HepG2 (cell line): Measurements from ENCODE around the gene ARL5C. TPM values are rescaled to one million over a fixed set of nuclear protein-coding genes. Genes with fewer than 3 reads are reported as not detected.

Experiments used
- ATAC-seq: fragments of 200-7000 bp; cut with Tn5 transposase; 3 replicates; pipeline ENCODE4 v1.9.1; 2020; ENCODE audit warnings: mild to moderate bottlenecking, moderate library complexity
- BruUV-seq: library from RNA; stranded (reverse); fragments of 400-500 nt; replicated peaks from 2 replicates; lab custom pipeline; 2021; lab: Mats Ljungman, UMichigan
- CTCF ChIA-PET: fragments of 300-600 bp; formaldehyde crosslinking; extraction: SDS; loops from one replicate; lab custom pipeline; 2021; ENCODE audit warnings: low total read pairs, inconsistent platforms, low intra/inter-chr PET ratio; lab: Yijun Ruan, JAX
- POLR2A ChIA-PET: fragments of 350-600 bp; sonication (Branson Sonifier 250); formaldehyde crosslinking; loops from one replicate; lab custom pipeline; 2020; ENCODE audit warnings: antibody characterized with exemption, inconsistent platforms; lab: Yijun Ruan, JAX
- DNase-seq: peaks from one replicate; pipeline ENCODE4 v3.0.0-alpha.2; 2015; ENCODE audit warnings: low spot score
- FAIRE-seq: peaks from 3 replicates; lab custom pipeline; 2011; peaks lifted over from hg19 to GRCh38; lab: Jason Lieb, UNC
- H2AFZ ChIP-seq: one replicate; pipeline ENCODE4 v1.6.1; 2011; ENCODE audit warnings: low read length, inconsistent platforms
- H3K27ac ChIP-seq: fragments of 300-600 bp; 3 replicates; pipeline ENCODE4 v1.8.0; 2011; ENCODE audit warnings: mixed run types, mild to moderate bottlenecking, mixed read lengths, low read length, inconsistent platforms; ENCODE audit not compliant: insufficient read depth; ENCODE audit errors: extremely low read length
- H3K27me3 ChIP-seq, 2 experiments: fragments of 200-600 bp in 1 of 2; 2 replicates in 1 of 2; 3 replicates in 1 of 2; pipeline versions ENCODE4 v1.6.0 to v1.8.0; 2011; ENCODE audit warnings: low read length in 2 of 2, mild to moderate bottlenecking in 2 of 2, moderate library complexity in 2 of 2, inconsistent platforms in 1 of 2; ENCODE audit not compliant: insufficient read depth in 2 of 2, control insufficient read depth in 1 of 2
- H3K36me3 ChIP-seq, 2 experiments: fragments of 200-600 bp in 1 of 2; replicated peaks in 1 of 2; 2 replicates in 1 of 2; 3 replicates in 1 of 2; pipeline versions ENCODE4 v1.5.1 to v1.8.0; 2011; ENCODE audit warnings: low read length in 2 of 2, inconsistent platforms in 1 of 2; ENCODE audit not compliant: insufficient read depth in 2 of 2, control insufficient read depth in 1 of 2
- H3K4me1 ChIP-seq: 2 replicates; pipeline ENCODE4 v1.5.1; 2012; ENCODE audit warnings: low read length, inconsistent platforms; ENCODE audit not compliant: insufficient read depth
- H3K4me2 ChIP-seq: 2 replicates; pipeline ENCODE4 v1.6.0; 2011; ENCODE audit warnings: low read depth, low read length, inconsistent platforms
- H3K4me3 ChIP-seq, 3 experiments: fragments of 200-600 bp in 1 of 3; sonication (generic), shearing (Covaris generic) in 1 of 3; replicated peaks in 1 of 3; 2 replicates each; pipeline ENCODE4 v1.5.1; 2011 to 2016; ENCODE audit warnings: low read length in 3 of 3, inconsistent platforms in 2 of 3, low read depth in 2 of 3, mild to moderate bottlenecking in 2 of 3, control low read depth in 1 of 3, mixed read lengths in 1 of 3; ENCODE audit not compliant: insufficient read depth in 1 of 3
- H3K79me2 ChIP-seq: one replicate; pipeline ENCODE4 v1.6.1; 2011; ENCODE audit warnings: low read length, inconsistent platforms; ENCODE audit not compliant: insufficient read depth
- H3K9ac ChIP-seq: 2 replicates; pipeline ENCODE4 v1.6.0; 2011; ENCODE audit warnings: mild to moderate bottlenecking, low read depth, low read length, inconsistent platforms; ENCODE audit not compliant: insufficient read depth
- H3K9me3 ChIP-seq: 2 replicates; pipeline ENCODE4 v1.5.1; 2012; ENCODE audit warnings: mild to moderate bottlenecking, low read length
- H4K20me1 ChIP-seq: 2 replicates; pipeline ENCODE4 v1.6.0; 2011; ENCODE audit warnings: inconsistent platforms, mild to moderate bottlenecking, low read length, moderate library complexity; ENCODE audit not compliant: insufficient read depth
- BCL3 ChIP-seq: sonication (generic); formaldehyde crosslinking; IDR thresholded peaks from 2 replicates; pipeline ENCODE4 v1.5.1; 2020; ENCODE audit warnings: mild to moderate bottlenecking, missing genetic modification reagents, moderate library complexity
- DZIP1 ChIP-seq: sonication (generic); formaldehyde crosslinking; IDR thresholded peaks from 2 replicates; pipeline ENCODE4 v1.5.0; 2020; ENCODE audit warnings: mild to moderate bottlenecking, missing genetic modification reagents
- NFIB ChIP-seq: sonication (generic); formaldehyde crosslinking; IDR thresholded peaks from 2 replicates; pipeline ENCODE4 v1.9.0; 2021; ENCODE audit warnings: missing genetic modification reagents, mild to moderate bottlenecking, borderline replicate concordance
- PRDM10 ChIP-seq: sonication (generic); formaldehyde crosslinking; IDR thresholded peaks from 2 replicates; pipeline ENCODE4 v1.4.0; 2020; ENCODE audit warnings: low read depth, missing genetic modification reagents
- REST ChIP-seq, 2 experiments: IDR thresholded peaks; 2 replicates each; pipeline ENCODE4 v1.6.1; 2011 to 2012; ENCODE audit warnings: low read length in 2 of 2, borderline replicate concordance in 1 of 2, low read depth in 1 of 2, mild to moderate bottlenecking in 1 of 2, moderate library complexity in 1 of 2
- SP4 ChIP-seq: sonication (generic); formaldehyde crosslinking; IDR thresholded peaks from 2 replicates; pipeline ENCODE4 v1.8.1; 2023; ENCODE audit warnings: mild to moderate bottlenecking, missing genetic modification reagents
- ZC3H13 ChIP-seq: sonication (generic); formaldehyde crosslinking; IDR thresholded peaks from 2 replicates; pipeline ENCODE4 v1.8.1; 2023; ENCODE audit warnings: mild to moderate bottlenecking, missing genetic modification reagents, moderate library complexity
- WGBS: methylation state at CpG from one replicate; pipeline ENCODE4 v1.1.6; 2017; ENCODE audit warnings: low lambda C conversion rate; 5-methylcytosine and 5-hydroxymethylcytosine counted together
- in situ Hi-C: cut with HindIII; loops from 2 replicates; pipeline ENCODE4 v1.10.0; 2017; ENCODE audit warnings: low pct_unique_long_range_greater_than_20kb; ENCODE audit not compliant: extremely low pct_ligation_motif_present
- intact Hi-C: fragments of 100-400 bp; cut with micrococcal nuclease; formaldehyde crosslinking; loops from one replicate; pipeline ENCODE4 v1.10.0; 2022; ENCODE audit not compliant: unreplicated experiment
- polyA plus RNA-seq, 8 experiments: library from polyadenylated mRNA; depleted of rRNA in 3 of 8; stranded (reverse) in 7 of 8; unstranded in 1 of 8; fragments of >200 nt; fragmentation: Illumina TruSeq in 4 of 8; extraction: Trizol in 4 of 8; gene quantifications; 2 replicates each; pipeline versions ENCODE4 v1.2.1 to v1.2.3, GENCODE V29; 2011 to 2016; ENCODE audit warnings: low read depth in 4 of 8, missing spikeins in 1 of 8, mixed read lengths in 1 of 8; ENCODE audit not compliant: insufficient read depth in 1 of 8
- total RNA-seq, 5 experiments: library from RNA; depleted of rRNA; stranded (reverse); fragments of >200 nt; fragmentation: Illumina TruSeq; extraction: Trizol; gene quantifications; 2 replicates each; pipeline ENCODE4 v1.2.3, GENCODE V29; 2016; ENCODE audit warnings: low read depth in 1 of 5

ARL5C gene
- total and polyA plus RNA-seq, 2 of the 13 experiments (the other 11 are each of a cell fraction or from before 2014, with no cell fraction given), result not detected

- intact Hi-C loops (loop anchor here (5.0 kb wide), 1 partner anchor 47 kb away; no protein-coding TSS in a partner anchor), in situ Hi-C loops (no loop called here)
- Histone ChIP-seq H3K4me3 (peak overlapping the region in 1 of 3 experiments; percentile 34; a peak in 1 of 6 replicates), H3K36me3 (no peaks in the 10 kb centered on the region), H3K9ac (no peak overlapping the region), H3K4me2 (peak overlapping the region; percentile 48; the same call in 1 of the 2 replicates), H3K27ac (no peak overlapping the region), H3K4me1 (peaks cover 43% of the 10 kb centered on the region), H3K79me2 (no peaks in the 10 kb centered on the region), H3K9me3 (no peaks in the 10 kb centered on the region), H4K20me1 (no peaks in the 10 kb centered on the region), H2AFZ (no peak overlapping the region), H3K27me3 (no peaks in the 10 kb centered on the region; a peak in 1 of 5 replicates)
- DNase-seq (no peak), ATAC-seq (no peak), FAIRE-seq (no peak)
- 70% methylated on average over 10 of the region's 10 CpGs for WGBS
- TF ChIP-seq NFIB (CRISPR knock-in tag), result 0 out of 2 replicates have a peak, but pooled peaks have one; percentile 53
- 0 out of 2 replicates have a peak, but pooled peaks have one; percentile 33 for TF ChIP-seq DZIP1
- no peak for TF ChIP-seq REST (IDR thresholded peaks at IDR 0.05; ENCODE audit: borderline replicate concordance in 1 of 2, low read depth in 1 of 2, low read length in 2 of 2)
- peak; percentile 53; the same call in 1 of the 2 replicates for TF ChIP-seq PRDM10 (CRISPR knock-in tag)
- TF ChIP-seq ZC3H13 (CRISPR knock-in tag), result no peak
- peak; percentile 24; the same call in 1 of the 2 replicates for TF ChIP-seq SP4 (CRISPR knock-in tag)
- peak; percentile 33; the same call in 1 of the 2 replicates for TF ChIP-seq BCL3 (CRISPR knock-in tag)
- ChIA-PET POLR2A (no interaction called here), CTCF (interaction anchor here (0.9 to 1.7 kb wide), 3 partner anchors 41 to 50 kb away, joined by 3 to 6 read pairs (median 3); no protein-coding TSS in a partner anchor)
- no TSS peak for BruUV-seq
These were observed 29.1 kb upstream of the ARL5C start for GRCh38 chr17:39194985-39195524.
